Measurements from ENCODE around the gene SLC11A1.

DNA sequence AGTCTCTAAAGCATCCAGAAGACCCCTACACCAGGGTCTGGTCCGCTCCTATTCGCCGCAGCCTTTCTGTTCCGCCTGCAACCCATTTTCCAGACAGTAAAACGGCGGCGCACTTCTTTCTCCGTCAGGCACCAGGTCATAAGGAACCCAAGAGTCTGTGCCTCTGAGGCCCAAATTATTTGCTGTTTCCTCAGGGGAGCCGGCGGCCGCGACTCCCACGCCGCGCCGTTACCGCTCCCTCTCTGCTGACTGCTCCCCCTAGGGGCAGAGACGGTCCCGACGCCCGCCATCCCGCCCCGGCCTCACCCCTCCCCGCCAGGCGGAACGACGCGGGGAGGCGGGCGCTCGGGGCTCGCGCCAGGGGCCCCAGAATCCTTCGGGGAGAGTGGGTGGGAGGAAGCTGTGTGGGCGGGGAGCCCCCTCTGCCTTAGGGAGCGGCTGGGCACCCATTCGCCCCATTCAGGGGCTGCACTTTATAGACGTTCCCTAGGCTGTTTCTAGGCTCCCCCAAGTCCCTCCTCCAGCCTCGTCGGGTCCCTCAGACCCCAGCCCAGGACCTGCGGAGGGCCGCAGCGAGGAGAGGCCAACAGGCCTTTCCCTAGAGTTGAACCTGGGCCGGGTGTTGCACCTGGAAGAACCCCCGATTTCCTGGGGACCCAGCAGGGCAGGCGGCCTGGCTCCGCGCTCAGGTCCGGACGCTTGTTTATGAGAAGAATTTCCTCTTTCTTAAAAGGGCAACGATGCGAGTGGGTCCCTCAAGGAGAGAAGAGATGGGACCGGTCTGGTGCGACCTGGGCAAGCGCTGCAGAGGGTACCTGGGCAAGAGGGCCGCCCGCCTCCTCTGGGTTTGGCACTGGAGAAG, 14.0 kb downstream of the SLC11A1 start:
- TF ChIP-seq, protein P1, sequence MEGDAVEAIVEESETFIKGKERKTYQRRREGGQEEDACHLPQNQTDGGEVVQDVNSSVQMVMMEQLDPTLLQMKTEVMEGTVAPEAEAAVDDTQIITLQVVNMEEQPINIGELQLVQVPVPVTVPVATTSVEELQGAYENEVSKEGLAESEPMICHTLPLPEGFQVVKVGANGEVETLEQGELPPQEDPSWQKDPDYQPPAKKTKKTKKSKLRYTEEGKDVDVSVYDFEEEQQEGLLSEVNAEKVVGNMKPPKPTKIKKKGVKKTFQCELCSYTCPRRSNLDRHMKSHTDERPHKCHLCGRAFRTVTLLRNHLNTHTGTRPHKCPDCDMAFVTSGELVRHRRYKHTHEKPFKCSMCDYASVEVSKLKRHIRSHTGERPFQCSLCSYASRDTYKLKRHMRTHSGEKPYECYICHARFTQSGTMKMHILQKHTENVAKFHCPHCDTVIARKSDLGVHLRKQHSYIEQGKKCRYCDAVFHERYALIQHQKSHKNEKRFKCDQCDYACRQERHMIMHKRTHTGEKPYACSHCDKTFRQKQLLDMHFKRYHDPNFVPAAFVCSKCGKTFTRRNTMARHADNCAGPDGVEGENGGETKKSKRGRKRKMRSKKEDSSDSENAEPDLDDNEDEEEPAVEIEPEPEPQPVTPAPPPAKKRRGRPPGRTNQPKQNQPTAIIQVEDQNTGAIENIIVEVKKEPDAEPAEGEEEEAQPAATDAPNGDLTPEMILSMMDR (IDR thresholded peaks at IDR 0.05): peak in 1 of 3 donors; percentile 85
- no peak for TF ChIP-seq POLR2A (IDR thresholded peaks at IDR 0.05)

All from lower leg skin (tissue), 3 donors.